C4-2B (cell line): ENCODE data around the gene WDR55.

Experiments
- ZFX ChIP-seq: fragments of 450-650 bp; IDR thresholded peaks from 2 replicates; pipeline ENCODE4 v1.6.1; 2017
- TF ChIP-seq, protein P1 (sequence below): fragments of 450-650 bp; conservative IDR thresholded peaks from 2 replicates; pipeline ENCODE4 v1.5.1; 2017; ENCODE audit warnings: mild to moderate bottlenecking

DNA sequence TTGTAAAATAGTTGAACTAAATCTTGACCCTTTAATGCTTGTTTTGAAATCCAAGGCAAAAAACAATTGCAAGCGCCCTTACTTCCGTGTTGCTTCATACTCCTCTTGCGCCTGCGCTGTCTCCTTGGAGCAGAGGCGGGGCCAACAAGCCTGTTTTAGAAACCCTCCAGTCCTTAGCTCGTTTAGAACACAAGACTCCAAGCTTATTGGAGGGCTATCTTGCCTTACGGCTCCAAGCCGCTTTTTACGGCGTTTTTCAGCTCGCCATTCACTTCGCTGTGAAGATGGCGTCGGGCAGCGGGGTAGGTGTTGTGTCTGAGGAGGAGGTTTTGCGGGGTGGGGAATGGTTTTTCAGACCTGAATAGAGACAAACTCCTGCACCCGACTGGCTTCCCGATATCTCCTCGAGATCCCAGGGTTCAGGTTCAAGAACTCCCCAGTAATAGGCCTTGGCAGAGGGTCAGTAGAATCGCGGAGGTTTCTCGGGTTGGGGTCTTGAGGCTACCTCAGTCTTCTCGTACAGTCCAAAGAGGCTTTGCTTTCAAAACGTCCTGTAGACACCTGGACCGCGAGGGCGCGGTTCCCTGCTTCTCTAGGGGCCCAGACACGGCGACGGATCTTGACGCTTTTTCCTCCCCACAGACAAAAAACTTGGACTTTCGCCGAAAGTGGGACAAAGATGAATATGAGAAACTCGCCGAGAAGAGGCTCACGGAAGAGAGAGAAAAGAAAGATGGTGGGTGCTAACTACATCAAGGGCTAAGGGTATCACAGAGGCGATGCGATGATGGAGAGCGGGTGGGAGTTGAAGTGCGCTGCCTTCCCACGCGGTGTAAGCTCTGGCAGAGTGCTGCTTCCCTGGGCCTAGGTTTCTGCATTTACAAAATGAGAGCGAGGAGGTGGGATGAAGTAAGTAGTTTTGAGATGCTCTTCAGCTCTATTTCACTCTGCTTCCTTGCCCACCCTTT lies 35.8 kb downstream of the WDR55 start, which contains the start of gene ZMAT2:
- TF ChIP-seq, protein P1, sequence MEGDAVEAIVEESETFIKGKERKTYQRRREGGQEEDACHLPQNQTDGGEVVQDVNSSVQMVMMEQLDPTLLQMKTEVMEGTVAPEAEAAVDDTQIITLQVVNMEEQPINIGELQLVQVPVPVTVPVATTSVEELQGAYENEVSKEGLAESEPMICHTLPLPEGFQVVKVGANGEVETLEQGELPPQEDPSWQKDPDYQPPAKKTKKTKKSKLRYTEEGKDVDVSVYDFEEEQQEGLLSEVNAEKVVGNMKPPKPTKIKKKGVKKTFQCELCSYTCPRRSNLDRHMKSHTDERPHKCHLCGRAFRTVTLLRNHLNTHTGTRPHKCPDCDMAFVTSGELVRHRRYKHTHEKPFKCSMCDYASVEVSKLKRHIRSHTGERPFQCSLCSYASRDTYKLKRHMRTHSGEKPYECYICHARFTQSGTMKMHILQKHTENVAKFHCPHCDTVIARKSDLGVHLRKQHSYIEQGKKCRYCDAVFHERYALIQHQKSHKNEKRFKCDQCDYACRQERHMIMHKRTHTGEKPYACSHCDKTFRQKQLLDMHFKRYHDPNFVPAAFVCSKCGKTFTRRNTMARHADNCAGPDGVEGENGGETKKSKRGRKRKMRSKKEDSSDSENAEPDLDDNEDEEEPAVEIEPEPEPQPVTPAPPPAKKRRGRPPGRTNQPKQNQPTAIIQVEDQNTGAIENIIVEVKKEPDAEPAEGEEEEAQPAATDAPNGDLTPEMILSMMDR: no peak
- TF ChIP-seq ZFX: no peak
